AG08395 (cell line): ENCODE data around the gene EIF2S1.
"Not testable (repeated sequence)": the region's sequence is repeated elsewhere in the genome, so short reads cannot be mapped to it uniquely, and the experiment has no call there.

Experiments
- DNase-seq: peaks from one replicate; pipeline ENCODE4 v3.0.0; 2012; ENCODE audit warnings: mixed read lengths, low spot score

Gene EIF2S1

DNA sequence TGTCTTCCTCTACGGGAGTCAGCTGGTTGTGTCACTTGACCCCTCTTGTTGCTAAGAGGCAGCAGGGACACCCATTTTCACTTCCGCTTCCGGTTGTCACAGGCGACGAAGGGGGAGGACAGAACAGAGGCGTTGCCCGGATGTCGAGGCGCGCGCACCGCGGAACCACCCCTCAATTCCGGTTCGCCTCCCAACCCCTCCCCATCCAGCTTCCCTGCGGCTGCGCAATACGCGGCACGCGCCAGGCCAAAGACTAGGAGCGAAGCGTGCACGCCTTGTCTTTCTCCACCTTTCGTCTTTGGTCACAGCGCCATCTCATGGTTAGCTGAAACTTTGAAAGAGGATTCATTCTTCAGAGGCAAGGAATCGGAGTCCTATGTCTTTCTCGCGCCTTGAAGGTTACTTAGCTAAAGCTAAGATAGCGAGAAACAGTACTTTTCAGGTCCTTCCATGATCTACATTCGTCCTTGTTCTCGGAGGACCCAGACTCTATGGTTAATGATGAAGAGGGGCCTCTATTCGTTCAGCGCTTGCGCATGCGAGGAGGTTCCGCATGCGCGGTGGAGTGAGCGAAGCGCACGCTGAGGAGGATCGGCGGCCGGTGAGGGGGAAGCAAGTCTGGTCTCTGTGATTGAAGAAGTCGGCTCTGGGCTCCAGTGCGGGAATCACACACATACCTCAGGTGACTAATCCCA is at the start of gene EIF2S1, which contains the start of gene ATP6V1D:
Gene EIF2S1, plus strand, starts transcription at position 554 of the 695 bp plus-strand sequence. CDS start 4,440 bp downstream, outside the sequence.
Gene ATP6V1D, minus strand, starts transcription at position 30 of the 695 bp plus-strand sequence. CDS start 106 bp downstream, outside the sequence.
- peak; percentile 99 for DNase-seq

DNA sequence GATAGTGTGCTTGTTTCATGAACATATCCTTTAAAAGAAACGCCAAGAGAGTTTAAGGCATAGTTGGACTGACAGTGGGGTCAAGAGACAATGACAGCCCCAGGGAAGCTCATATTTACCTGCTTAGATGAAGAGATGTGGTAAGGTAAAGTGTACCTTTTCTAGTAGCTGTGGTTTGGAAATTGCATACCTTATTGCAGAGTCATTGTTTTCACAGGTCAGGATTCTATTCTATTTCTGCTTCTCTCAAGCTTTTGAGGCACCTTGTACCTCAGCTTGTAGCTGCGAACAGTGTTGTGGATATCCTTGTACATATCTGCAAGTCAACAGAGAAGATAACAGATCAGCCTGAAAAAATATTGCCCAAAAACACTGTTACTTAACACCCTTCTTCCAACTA is 48.3 kb upstream of the EIF2S1 start:
- DNase-seq: no peak

DNA sequence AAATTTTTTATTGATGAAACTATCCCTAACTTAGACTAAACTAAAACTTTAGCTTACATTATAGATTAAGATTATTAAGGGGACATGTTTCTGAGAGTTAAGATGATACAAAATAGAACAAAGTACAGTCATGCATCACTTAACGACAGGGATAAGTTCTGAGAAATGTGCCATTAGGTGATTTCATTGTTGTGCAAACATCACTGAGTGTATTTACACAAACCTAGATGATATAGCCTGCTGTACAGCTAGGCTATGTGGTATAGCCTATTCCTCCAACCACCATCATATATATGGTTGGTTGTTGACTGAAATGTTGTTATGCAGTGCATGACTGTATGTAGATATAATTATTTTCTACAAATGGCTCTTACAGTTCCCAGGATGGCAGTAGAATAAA is 47.0 kb upstream of the EIF2S1 start:
- DNase-seq: no peak

DNA sequence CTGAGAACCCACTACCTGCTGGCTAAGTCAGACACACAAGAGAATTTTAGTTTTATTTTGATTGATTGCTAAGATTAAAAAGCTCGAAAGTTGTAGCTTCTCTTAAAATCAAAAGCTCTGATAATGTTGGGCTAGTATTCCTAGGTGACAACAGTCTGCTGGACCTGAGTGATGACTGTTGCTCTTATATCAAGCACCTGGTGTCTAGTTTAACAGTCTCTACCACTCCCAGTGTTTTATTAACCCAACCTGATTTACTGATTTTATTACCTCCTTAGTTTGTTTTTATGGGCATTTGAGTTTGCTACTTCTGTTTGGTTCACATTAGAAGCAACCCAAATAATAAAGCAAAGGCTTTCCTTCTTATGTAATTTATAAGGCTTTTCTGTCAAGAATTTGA is 42.3 kb upstream of the EIF2S1 start:
- DNase-seq: no peak

DNA sequence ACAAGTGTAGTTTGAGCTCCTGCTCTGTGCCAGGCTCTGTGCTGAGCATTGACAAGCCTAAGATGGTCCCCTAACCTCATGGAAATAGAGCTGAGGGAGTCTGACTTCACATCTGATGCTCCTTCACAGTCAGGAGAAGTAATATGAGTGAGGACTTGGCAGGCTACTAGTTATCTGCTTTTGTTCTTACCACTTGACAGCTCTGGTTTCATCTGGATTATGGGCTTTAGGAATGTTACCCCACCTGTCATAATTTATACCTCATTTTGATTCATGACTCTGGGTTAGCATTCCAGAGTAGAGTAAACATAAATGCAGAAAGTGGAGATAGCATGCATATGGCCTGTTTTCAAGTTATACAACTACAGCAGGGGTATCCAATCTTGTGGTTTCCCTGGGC is 41.0 kb upstream of the EIF2S1 start:
- DNase-seq: no peak

DNA sequence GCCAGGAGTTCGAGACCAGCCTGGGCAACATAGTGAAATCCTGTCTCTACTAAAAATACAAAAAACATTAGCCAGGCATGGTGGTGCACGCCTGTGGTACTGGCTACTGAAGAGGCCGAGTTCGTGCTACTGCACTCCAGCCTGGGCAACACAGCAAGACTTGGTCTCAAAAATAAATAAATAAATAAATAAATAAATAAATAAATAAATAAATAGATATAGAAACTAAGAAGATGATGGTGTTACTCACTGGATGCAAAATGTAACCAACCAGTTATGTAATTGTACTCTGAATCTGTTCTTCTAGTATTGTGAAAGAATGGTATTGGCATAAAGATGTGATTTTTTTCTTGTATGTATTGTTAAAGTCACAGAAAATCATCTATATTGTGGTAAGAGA is 30.5 kb upstream of the EIF2S1 start:
- DNase-seq: not testable (repeated sequence)

DNA sequence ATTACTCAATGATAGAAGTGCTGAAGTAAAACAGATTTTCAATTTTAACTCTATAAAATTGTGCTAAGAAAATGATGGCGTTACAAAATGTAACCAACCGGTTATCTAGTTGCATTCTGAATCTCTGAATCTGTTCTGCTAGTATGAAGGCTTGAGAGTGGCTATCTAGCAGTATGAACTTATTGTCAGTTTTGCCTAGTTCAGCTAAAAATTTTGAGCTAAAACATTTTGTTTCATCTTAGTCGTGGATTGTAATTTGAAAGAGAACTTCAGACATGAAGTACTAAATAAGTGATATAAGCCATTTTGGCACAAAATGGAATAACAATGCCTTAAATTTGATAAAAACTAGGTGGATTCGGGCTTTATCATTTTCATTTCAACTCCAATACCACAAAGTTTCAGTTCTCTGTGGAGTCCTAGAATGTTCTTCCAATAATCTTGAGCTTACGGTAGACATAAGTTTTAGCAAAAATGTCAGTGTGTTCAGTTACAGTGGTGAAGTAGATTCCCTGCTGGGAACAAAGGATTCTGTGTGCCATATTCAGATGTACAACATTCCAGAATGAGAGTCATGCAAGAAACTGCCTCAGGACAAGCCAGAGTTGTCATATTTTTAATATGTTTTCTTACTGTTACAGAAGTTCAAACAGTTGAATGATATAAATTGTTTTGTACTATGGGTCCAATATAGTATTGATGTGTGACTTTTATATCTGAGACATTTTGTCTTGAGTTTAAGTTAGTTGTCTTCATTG is 28.6 kb upstream of the EIF2S1 start:
- DNase-seq: peak; percentile 14

DNA sequence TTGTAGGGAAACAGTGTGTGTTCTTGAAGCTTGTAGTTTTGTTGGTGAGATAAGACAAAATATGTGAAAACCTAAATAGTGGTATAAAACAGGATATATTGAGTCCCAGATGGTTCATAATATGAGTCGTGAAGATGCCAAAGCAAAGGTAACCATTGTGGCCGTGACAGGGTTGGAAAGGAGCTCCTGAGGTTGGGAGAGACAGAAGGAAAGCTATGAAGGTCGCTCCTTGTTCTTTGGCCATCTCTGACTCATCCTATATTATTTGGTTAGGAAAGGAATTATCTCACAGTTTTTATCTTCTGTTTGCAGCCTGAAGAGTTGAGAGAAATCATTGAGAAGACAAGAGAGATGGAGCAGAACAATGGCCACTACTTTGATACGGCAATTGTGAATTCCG is 27.7 kb upstream of the EIF2S1 start:
- no peak for DNase-seq

DNA sequence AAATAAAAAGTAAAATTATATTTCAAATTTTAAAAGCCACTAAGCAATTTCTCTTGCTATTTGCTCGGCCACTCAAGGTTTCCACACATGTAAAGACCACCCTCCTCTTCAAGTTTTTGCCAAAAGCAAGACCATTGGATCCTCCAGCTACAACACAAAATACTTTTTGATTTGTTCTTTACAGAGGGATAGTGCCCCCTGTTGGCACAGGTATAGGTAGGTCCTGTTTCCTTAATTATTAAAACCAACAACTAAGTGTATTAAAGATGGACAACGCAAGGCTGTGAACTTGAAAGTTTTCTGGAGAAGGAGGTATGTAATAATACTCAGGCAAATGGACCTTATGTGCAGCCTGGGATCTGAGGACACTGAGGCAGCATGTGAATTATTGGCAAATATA is 24.3 kb upstream of the EIF2S1 start:
- no peak for DNase-seq

DNA sequence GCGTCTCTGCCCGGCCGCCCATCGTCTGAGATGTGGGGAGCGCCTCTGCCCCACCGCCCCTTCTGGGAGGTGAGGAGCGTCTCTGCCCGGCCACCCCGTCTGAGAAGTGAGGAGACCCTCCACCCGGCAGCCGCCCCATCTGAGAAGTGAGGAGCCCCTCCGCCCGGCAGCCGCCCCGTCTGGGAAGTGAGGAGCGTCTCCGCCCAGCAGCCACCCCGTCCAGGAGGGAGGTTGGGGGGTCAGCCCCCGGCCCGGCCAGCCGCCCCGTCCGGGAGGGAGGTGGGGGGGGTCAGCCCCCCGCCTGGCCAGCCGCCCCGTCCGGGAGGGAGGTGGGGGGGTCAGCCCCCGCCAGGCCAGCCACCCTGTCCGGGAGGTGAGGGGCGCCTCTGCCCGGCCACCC is 18.9 kb upstream of the EIF2S1 start:
- not testable (repeated sequence) for DNase-seq

DNA sequence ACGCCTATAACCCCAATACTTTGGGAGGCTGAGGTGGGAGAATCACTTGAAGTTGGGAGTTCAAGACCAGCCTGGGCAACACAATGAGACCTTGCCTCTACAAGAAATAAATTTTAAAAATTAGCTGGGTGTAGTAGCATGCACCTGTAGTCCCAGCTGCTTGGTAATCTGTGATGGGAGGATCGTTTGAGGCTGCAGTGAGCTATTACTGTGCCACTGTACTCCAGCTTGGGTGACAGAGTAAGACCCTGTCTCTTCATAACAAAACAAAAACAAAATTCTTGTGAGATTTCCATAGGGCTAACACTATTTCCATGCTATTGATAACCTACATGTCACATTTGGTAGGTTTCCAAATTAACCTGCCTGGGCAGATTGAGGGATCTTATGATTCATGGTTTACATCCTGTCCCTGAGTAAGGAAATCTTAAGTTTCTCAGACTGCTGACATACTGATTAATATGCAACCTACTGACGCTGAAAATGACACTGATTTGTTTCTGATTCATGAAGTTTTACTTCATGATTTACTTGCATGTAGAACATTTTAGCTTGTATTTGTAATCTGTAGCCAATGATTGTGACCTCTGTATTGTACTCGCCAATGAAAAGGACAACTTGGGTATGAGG is 16.4 kb upstream of the EIF2S1 start:
- DNase-seq: no peak

DNA sequence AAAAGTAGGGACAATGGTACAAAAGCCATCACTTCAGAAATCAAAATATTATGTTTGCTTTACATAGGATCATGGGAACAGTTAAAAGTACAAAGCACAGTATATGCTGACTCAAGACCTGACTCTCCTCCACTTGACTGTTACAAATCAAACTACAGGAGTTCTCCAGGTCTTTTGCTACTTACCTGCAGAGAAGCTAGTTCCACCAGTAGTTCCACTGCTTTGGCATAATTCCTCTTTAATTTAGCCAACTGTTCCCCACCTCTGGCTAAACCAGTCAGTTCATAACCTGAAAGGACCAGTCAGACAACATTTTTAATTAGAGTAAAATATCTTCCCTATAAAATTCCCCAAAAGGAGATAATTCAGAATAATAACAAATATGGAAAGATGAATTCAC is 14.5 kb upstream of the EIF2S1 start:
- DNase-seq: no peak

DNA sequence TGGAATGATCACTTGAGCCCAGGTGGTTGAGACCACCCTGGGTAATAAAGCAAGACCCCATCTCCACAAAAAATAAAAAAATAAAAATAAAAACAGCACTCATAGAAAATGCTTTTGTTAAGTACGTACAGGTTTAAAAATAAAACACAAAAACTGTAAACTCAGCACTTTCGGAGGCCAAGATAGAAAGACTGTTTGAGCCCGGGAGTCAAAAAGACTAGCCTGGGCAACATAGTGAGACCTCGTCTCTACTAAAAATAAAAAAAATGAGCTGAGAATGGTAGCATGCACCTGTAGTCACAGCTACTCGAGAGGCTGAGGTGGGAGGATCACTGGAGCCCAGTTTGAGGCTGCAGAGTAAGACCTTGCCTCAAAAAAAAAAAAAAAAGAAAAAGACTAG is 8.1 kb upstream of the EIF2S1 start:
- DNase-seq: no peak

DNA sequence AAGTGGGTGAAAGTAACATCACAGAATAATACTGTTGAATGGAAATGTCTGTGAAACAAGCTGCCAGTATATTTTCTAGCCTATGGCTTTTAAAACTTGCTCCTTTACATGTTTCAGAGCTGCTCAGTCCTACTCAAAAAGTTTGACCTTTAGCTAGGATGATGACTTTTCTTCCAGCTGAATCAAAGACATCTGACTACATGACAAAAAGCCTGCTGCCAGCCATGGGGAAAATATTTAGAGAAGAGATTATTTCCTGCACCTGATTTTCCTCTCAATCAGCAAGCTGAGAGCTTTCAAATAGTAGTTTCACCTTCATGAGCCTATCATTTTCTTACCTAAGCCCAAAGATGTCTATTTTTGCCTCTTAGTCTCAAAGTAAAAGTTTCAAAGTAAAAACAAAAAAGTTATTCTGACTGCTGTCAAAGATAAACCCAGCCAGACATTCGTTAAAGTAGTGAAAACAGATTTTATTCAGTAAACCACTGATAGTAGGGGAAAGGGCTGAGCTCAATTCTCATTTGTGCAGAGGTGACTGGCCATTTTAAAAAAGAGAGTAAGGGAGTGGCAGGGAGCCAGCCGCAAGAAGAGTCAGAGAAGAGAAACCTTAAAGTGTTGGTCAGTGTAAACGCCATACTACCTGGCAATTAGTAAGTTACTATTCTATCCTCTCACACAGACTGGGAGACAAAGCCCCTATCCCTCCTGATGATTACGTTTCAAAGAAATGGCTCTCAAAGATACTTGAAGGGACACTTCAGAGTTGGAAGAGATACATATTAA is 2.8 kb upstream of the EIF2S1 start:
- DNase-seq: no peak

DNA sequence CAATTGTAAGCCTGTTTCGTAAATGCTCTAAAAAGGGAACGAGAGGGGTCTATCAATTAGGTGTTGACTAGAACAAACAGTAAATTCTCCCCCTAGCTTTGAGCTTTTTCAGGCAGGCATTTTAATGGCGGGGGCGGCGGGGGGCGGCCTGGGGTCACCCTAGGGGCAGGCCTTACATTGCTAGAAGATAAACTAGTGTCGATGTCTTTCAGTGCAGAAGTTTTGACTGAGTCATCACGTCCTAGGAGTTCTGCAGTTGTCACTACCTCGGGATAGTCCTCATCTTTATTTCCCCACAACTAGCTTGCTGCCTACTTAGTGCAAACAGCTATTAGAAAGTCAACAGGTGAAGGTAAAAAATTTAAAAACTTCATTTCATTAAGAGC is 2.2 kb upstream of the EIF2S1 start:
- peak; percentile 15 for DNase-seq

DNA sequence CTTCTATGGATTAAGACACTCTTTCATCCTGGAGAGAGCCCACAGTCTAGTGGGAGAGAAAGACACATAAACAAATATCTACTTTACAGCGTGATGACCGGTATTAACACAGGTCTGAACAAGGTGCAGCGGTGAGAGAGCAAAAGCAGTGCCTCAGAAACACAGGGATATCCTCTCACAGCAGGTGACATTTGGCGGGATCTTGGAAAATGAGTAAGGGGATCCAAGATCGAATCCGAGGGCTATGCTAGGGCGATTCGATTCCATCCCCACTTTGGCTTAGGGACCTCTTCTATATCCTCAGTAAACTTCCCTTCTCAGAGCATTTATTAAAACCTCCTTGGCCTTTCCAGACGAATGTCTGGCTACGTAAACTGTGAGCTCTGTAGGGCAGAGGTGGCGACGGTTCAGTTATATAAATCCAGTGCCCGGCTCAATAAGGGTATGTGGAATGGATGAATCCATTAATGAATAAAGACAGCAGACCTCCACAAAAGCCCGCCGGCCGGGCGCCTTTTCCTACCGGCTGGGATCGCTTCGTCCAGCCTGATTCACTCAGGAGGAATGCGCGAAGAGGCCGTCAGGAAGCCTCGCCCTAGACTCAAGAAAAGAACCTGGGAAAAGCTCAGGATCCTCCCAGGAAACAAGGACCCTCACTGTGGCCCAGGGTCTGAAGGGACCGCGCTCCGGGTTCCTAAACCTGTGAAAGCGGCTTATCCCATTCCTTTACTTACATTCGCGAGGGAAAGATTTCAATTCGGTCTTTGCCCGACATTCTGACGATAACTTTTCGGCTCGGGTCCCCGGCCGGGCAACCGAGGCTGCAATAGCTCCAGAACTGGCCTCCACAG is 979 bp upstream of the EIF2S1 start:
- peak; percentile 50 for DNase-seq

DNA sequence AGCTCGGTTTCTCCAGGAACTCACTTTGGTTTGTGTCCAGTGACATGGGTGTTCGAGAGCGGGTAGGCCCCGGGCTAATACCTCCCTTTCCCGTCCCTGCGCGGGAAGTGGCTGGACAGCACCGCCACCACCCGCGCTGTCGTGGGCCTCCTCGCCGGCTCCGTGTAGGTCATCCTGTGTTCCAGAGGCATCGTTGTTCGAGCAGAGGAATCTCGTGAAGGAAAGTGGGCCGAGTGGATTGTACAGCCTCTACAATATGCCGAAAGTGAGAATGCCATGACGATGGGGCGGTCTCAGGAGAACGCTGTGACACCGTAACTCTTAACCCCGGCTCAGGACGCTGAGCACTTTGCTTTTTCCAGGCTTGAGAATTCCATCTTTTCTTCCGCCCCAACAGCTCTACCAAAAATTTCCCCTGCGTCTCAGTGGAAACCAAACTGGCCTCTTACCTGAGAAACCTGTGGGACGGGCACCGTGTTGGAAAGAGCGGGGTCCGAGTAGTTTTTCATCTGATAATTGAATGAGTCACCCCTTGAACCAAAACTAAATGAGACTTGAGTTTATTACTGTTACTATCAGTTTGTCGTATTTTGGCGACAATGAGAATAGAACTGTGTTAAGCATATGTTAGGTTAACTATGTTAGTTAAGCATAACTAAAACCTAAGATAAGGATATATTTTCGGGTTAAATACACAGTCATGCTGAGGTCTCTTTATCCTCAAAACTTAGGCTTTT is 510 bp downstream of the EIF2S1 start:
- DNase-seq: no peak

DNA sequence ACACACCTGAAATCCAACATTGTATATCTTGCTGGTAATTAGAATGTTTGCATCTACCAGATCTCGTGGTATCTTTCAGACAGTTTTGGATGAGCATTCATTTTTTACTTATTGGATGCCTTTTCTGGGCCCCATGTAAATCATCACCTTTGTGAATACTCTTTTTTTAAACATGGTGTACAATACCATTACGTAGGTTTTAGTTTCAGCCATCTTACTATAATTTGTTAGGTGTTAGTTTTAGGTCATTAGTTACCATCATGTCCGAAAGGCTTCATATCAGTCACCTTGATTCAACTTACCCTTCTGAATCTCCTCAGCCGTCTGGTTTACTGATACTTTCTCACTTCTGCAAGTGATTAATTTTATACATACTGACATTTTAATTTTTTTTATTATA is 5.3 kb downstream of the EIF2S1 start:
- DNase-seq: no peak

DNA sequence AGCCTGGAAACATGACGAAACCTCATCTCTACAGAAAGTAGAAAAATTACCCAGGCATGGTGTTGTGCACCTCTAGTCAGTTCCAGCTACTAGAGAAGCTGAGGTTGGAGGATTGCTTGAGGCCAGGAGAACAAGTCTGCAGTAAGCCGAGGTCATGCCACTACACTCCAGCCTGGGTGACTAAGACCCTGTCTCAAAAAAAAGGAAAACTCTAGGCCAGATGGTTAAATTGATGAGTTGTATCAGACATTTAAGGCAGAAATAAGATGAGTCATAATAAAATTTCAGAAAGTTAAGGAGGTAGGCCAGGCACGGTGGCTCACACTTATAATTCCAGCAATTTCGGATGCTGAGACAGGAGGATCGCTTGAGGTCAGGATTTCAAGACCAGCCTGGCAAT is 10.7 kb downstream of the EIF2S1 start:
- DNase-seq: no peak

DNA sequence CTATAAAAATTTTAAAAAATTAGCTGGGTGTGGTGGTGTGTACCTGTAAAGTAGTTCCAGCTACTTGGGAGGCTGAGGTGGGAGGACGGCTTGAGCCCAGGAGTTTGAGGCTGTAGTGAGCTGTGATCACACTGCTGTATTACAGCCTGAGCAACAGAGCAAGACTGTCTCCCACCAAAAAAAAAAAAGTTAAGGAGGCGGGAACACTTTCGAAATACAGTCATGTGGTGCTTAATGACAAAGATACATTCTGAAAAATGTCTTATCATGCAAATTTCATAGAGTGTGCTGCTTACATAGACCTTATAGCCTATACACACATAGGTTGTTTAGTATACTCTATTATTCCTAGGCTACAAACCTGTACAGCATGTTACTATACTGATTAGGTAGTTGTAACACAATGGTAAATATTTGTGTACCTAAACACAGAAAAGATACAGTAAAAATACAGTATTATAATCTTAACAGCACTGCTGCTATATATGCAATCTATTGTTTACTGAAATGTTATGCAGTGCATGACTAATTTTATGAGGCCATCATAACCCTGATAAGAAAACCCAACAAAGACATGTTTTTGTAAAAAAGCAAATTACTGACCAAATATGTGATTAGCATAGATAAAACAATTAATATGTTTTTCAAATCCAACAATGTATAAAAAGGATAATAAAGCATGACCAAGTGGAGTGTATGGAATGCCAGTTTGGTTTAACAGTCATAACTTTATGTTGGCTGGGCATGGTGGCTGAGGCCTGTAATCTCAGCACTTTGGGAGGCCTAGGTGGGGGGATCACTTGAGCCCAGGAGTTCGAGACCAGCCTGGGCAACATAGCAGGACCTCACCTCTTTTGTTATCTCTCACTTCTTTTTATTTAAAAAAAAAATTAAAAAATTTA is 11.4 kb downstream of the EIF2S1 start:
- DNase-seq: no peak
